MM.1S (cell line): ENCODE data around the gene CD86.

Experiments
- DNase-seq: peaks from one replicate; pipeline ENCODE4 v3.0.0-alpha.2; 2015
- H2AFZ ChIP-seq: fragments of 300-600 bp; sonication (generic); 2 replicates; pipeline ENCODE4 v1.6.0; 2016; ENCODE audit warnings: antibody characterized with exemption, low read length
- H3F3A ChIP-seq: fragments of 300-600 bp; sonication (generic); 2 replicates; pipeline ENCODE4 v1.6.1; 2016; ENCODE audit warnings: mild to moderate bottlenecking, antibody characterized with exemption, low read length, moderate library complexity, mixed read lengths; ENCODE audit not compliant: insufficient read depth
- H3K27ac ChIP-seq: fragments of 300-600 bp; sonication (generic); 2 replicates; pipeline ENCODE4 v1.5.1; 2016; ENCODE audit warnings: mild to moderate bottlenecking, low read length
- H3K27me3 ChIP-seq: fragments of 300-600 bp; sonication (generic); replicated peaks from 2 replicates; pipeline ENCODE4 v1.6.0; 2016; ENCODE audit warnings: low read length; ENCODE audit not compliant: insufficient read depth
- H3K36me3 ChIP-seq: fragments of 300-600 bp; sonication (generic); replicated peaks from 2 replicates; pipeline ENCODE4 v1.6.1; 2016; ENCODE audit warnings: mild to moderate bottlenecking, low read length, mixed read lengths; ENCODE audit not compliant: insufficient read depth
- H3K4me1 ChIP-seq: fragments of 300-600 bp; sonication (generic); 2 replicates; pipeline ENCODE4 v1.6.1; 2016; ENCODE audit warnings: low read length, mixed read lengths
- H3K4me2 ChIP-seq: fragments of 300-600 bp; sonication (generic); 2 replicates; pipeline ENCODE4 v1.6.0; 2016; ENCODE audit warnings: low read depth, low read length
- H3K4me3 ChIP-seq: fragments of 300-600 bp; sonication (generic); 2 replicates; pipeline ENCODE4 v1.5.1; 2016; ENCODE audit warnings: low read length, mixed read lengths
- H3K79me2 ChIP-seq: fragments of 300-600 bp; sonication (generic); 2 replicates; pipeline ENCODE4 v1.6.1; 2016; ENCODE audit warnings: mixed run types, low read length, mixed read lengths
- H3K9ac ChIP-seq: fragments of 300-600 bp; sonication (generic); 2 replicates; pipeline ENCODE4 v1.6.1; 2016; ENCODE audit warnings: low read length, mixed read lengths
- H3K9me2 ChIP-seq: fragments of 300-600 bp; sonication (generic); replicated peaks from 2 replicates; pipeline ENCODE4 v1.6.1; 2016; ENCODE audit warnings: mild to moderate bottlenecking, low read length, mixed read lengths; ENCODE audit not compliant: insufficient read depth
- H3K9me3 ChIP-seq: fragments of 300-600 bp; sonication (generic); replicated peaks from 2 replicates; pipeline ENCODE4 v1.6.1; 2016; ENCODE audit warnings: mild to moderate bottlenecking, low read length, mixed read lengths; ENCODE audit not compliant: insufficient read depth
- H4K20me1 ChIP-seq: fragments of 300-600 bp; sonication (generic); 2 replicates; pipeline ENCODE4 v1.6.1; 2016; ENCODE audit warnings: mild to moderate bottlenecking, low read length, moderate library complexity, mixed read lengths; ENCODE audit not compliant: insufficient read depth
- CTCF ChIP-seq: fragments of 300-600 bp; sonication (generic); IDR thresholded peaks from 2 replicates; pipeline ENCODE4 v1.5.1; 2016; ENCODE audit warnings: antibody characterized with exemption, low read length, mixed read lengths
- EZH2 ChIP-seq: fragments of 300-600 bp; sonication (generic); optimal IDR thresholded peaks from 2 replicates; pipeline ENCODE3; 2017; ENCODE audit warnings: low read depth, mild to moderate bottlenecking, antibody characterized with exemption, low read length, mixed read lengths
- EZH2phosphoT487 ChIP-seq: fragments of 300-600 bp; sonication (generic); IDR thresholded peaks from 2 replicates; pipeline ENCODE4 v1.6.1; 2018; ENCODE audit warnings: antibody characterized with exemption, low read length

CD86 gene

GRCh38 chr3:122024800-122025199 lies 30.4 kb upstream of the CD86 start:
- no peak for DNase-seq
- Histone ChIP-seq H3K4me3 (peak overlapping the region; percentile 25), H3K27ac (peak overlapping the region; percentile 69), H3K36me3 (no peaks in the 10 kb centered on the region), H3K9me3 (no peaks in the 10 kb centered on the region), H3K9ac (peak overlapping the region; percentile 3; the same call in 1 of the 2 replicates), H2AFZ (no peak overlapping the region), H3K9me2 (no peaks in the 10 kb centered on the region), H4K20me1 (no peaks in the 10 kb centered on the region), H3K27me3 (no peaks in the 10 kb centered on the region), H3K79me2 (peaks cover 35% of the 10 kb centered on the region), H3F3A (peaks cover 30% of the 10 kb centered on the region), H3K4me2 (peak overlapping the region; percentile 66), H3K4me1 (peaks cover 50% of the 10 kb centered on the region)
- no peak for TF ChIP-seq CTCF
- TF ChIP-seq EZH2, result no peak
- TF ChIP-seq EZH2phosphoT487, result no peak

- Histone ChIP-seq H3K27ac (peak overlapping the region; percentile 69), H4K20me1 (no peaks in the 10 kb centered on the region), H3K27me3 (no peaks in the 10 kb centered on the region), H3K36me3 (no peaks in the 10 kb centered on the region), H3K9ac (no peak overlapping the region; the same call in 1 of the 2 replicates), H3K4me3 (peak overlapping the region; percentile 25), H3K4me2 (peak overlapping the region; percentile 66), H3K79me2 (peaks cover 34% of the 10 kb centered on the region), H3F3A (peaks cover 35% of the 10 kb centered on the region), H3K4me1 (peaks cover 54% of the 10 kb centered on the region), H3K9me3 (no peaks in the 10 kb centered on the region), H3K9me2 (no peaks in the 10 kb centered on the region), H2AFZ (no peak overlapping the region)
- TF ChIP-seq EZH2 (no peak), EZH2phosphoT487 (no peak), CTCF (no peak)
- DNase-seq, result peak; percentile 93
These were observed 29.9 kb upstream of the CD86 start for GRCh38 chr3:122025296-122025695.

GRCh38 chr3:122030381-122031122 lies 24.6 kb upstream of the CD86 start:
- peak overlapping the region; percentile 34; the same call in 1 of the 2 replicates for H3K9ac ChIP-seq
- peak; percentile 84 for DNase-seq
- H3K27me3 ChIP-seq, result no peaks in the 10 kb centered on the region
- no peaks in the 10 kb centered on the region for H3K9me3 ChIP-seq
- peaks cover 22% of the 10 kb centered on the region for H3K79me2 ChIP-seq
- H3K4me2 ChIP-seq, result peak overlapping the region; percentile 88
- no peak for TF ChIP-seq EZH2
- TF ChIP-seq CTCF, result no peak
- no peak for TF ChIP-seq EZH2phosphoT487
- H3K4me1 ChIP-seq, result peaks cover 57% of the 10 kb centered on the region
- H3K36me3 ChIP-seq, result no peaks in the 10 kb centered on the region
- H3K9me2 ChIP-seq, result no peaks in the 10 kb centered on the region
- H2AFZ ChIP-seq, result peak overlapping the region; percentile 49
- no peaks in the 10 kb centered on the region for H4K20me1 ChIP-seq
- peak overlapping the region; percentile 76 for H3K27ac ChIP-seq
- H3K4me3 ChIP-seq, result peak overlapping the region; percentile 50
- H3F3A ChIP-seq, result peaks cover 29% of the 10 kb centered on the region
